Fibroblast of lung (primary cell): Measurements from ENCODE around the gene SPACA7.

Experiments
- EZH2 ChIP-seq: IDR thresholded peaks from 2 replicates; pipeline ENCODE4 v1.5.1; 2012; ENCODE audit warnings: low read length, control low read depth, mild to moderate bottlenecking; ENCODE audit errors: missing control alignments
- TF ChIP-seq, protein P1 (sequence below), 2 donors: IDR thresholded peaks in 1 of 2; conservative IDR thresholded peaks in 1 of 2; 1 replicate in 1 of 2; 2 replicates in 1 of 2; pipeline ENCODE4 v1.5.1; 2011 to 2012; ENCODE audit warnings: low read length in 2 of 2, control low read depth in 1 of 2, inconsistent platforms in 1 of 2, low read depth in 1 of 2, mild to moderate bottlenecking in 1 of 2

DNA sequence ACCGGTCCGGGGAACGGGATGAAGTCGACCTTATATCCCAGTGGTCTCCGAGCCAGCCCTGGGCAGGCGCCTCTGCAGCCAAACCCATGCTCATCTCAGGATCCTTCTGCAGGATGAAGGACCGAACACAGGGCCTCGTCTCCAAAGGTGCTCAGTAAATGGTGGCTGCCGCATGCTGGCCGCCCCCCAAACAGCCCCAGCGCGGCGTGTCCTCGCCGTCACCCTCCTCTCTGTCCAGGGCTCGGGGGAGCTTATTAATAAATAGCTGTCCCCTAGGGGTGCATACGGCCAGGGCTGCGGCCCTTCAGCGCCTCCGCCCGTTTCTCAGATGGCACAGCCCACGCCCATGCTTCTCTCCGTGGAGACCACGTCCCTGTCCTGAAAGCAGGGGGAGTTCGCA is 32.6 kb upstream of the SPACA7 start:
- TF ChIP-seq, protein P1, sequence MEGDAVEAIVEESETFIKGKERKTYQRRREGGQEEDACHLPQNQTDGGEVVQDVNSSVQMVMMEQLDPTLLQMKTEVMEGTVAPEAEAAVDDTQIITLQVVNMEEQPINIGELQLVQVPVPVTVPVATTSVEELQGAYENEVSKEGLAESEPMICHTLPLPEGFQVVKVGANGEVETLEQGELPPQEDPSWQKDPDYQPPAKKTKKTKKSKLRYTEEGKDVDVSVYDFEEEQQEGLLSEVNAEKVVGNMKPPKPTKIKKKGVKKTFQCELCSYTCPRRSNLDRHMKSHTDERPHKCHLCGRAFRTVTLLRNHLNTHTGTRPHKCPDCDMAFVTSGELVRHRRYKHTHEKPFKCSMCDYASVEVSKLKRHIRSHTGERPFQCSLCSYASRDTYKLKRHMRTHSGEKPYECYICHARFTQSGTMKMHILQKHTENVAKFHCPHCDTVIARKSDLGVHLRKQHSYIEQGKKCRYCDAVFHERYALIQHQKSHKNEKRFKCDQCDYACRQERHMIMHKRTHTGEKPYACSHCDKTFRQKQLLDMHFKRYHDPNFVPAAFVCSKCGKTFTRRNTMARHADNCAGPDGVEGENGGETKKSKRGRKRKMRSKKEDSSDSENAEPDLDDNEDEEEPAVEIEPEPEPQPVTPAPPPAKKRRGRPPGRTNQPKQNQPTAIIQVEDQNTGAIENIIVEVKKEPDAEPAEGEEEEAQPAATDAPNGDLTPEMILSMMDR (conservative IDR thresholded peaks at IDR 0.05 in 1 of 2, IDR thresholded peaks at IDR 0.05 in 1 of 2; ENCODE audit: low read depth in 1 of 2, low read length in 2 of 2): no peak
- TF ChIP-seq EZH2: no peak
